ENCODE data around the gene FBRS. TPM values are rescaled to one million over a fixed set of nuclear protein-coding genes. Genes with fewer than 3 reads are reported as not detected.

FBRS gene
- total and polyA plus RNA-seq, 2 donors (not counting 3 experiments of a cell fraction or from before 2014, with no cell fraction given): 15.5 to 68.6 TPM

- CTCF ChIA-PET: interaction anchor here (1.5 kb wide), 1 partner anchor 20 kb away, joined by 8 read pairs; no protein-coding TSS in a partner anchor
- no TSS peak for BruUV-seq (replicated peaks)
- no peak for DNase-seq (ENCODE audit: low read depth, low spot score)
These were observed 16.9 kb downstream of the FBRS start for GRCh38 chr16:30675143-30675542.

DNA sequence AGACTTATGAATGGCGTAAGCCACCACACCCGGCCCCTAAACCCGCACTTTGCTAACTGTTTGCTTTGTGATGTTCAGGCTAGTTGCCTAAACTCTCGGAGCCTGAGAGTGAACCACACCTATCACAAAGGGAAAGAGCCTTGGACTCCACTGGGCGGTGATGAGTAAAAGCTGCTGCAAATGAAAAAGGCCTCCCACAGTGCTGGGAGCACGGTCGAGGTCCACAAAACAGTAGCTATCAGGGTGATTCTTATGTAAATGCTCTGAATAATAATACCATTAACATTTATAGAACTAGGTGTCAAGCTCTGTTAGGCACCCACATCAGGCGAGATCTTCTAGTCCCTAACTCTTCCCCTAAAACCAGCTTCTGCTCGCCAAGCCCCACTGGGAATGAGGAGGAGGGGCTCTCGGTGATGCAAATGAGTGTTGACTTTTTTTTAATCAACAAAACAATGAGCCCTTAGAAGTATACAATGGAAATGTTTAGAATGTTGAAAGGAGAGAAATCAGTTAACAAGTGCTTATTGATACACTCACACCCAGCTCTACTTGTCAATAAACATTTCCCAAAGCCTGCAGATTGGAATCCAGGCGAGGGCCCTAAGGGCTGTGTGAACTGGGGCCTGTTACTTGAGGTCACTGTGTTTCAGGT lies 19.8 kb downstream of the FBRS start:
- H3K4me3 ChIP-seq (replicated peaks in 1 of 3; ENCODE audit: insufficient read depth in 1 of 3, low read depth in 1 of 3, low read length in 3 of 3): no peak overlapping the region
- H4K20me1 ChIP-seq (replicated peaks; ENCODE audit: control insufficient read depth, extremely low read depth, insufficient read depth, low read length): no peaks in the 10 kb centered on the region
- no peak overlapping the region for H3K4me2 ChIP-seq (ENCODE audit: insufficient read depth, low read length)
- no peak overlapping the region for H3K27ac ChIP-seq (ENCODE audit: insufficient read depth, low read depth, low read length)
- H3K9ac ChIP-seq (replicated peaks; ENCODE audit: extremely low read depth, insufficient read depth, low read length): no peak overlapping the region
- H3K36me3 ChIP-seq (ENCODE audit: control insufficient read depth in 2 of 2, extremely low read depth in 1 of 2, insufficient read depth in 2 of 2, low read length in 2 of 2): no peaks in the 10 kb centered on the region
- no peak overlapping the region for H2AFZ ChIP-seq (ENCODE audit: low read depth, low read length)
- H3K9me3 ChIP-seq (replicated peaks; ENCODE audit: control insufficient read depth, insufficient read depth, low read length): no peaks in the 10 kb centered on the region
- H3K9me1 ChIP-seq (replicated peaks; ENCODE audit: control insufficient read depth, extremely low read depth, insufficient read depth, low read length): no peaks in the 10 kb centered on the region
- no peak for FAIRE-seq
- dilution Hi-C loops (cut with MboI; ENCODE audit: extremely low pct_ligation_motif_present, low sequenced_read_pairs): no loop called here
- no peaks in the 10 kb centered on the region for H3K4me1 ChIP-seq (ENCODE audit: control insufficient read depth, extremely low read depth, insufficient read depth, low read length)
- TF ChIP-seq POLR2AphosphoS5 (IDR thresholded peaks at IDR 0.05; ENCODE audit: insufficient read depth, low read depth, low read length) (no peak), MYC (IDR thresholded peaks at IDR 0.05; ENCODE audit: low read depth, low read length) (no peak), POLR2A (IDR thresholded peaks at IDR 0.05; ENCODE audit: low read depth, low read length) (no peak), FOS (IDR thresholded peaks at IDR 0.05; ENCODE audit: borderline replicate concordance, insufficient read depth, low read length) (no peak), EZH2 (IDR thresholded peaks at IDR 0.05; ENCODE audit: borderline replicate concordance, low read depth, low read length, severe bottlenecking) (no peak), JUN (IDR thresholded peaks at IDR 0.05; ENCODE audit: borderline replicate concordance, insufficient read depth, insufficient read length, low read depth) (no peak)
- TF ChIP-seq, protein P1, sequence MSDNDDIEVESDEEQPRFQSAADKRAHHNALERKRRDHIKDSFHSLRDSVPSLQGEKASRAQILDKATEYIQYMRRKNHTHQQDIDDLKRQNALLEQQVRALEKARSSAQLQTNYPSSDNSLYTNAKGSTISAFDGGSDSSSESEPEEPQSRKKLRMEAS (IDR thresholded peaks at IDR 0.05; ENCODE audit: insufficient read depth, insufficient read length): no peak
- POLR2A ChIA-PET: interaction anchor here (0.6 kb wide), 1 partner anchor 152 kb away, joined by 10 read pairs; no protein-coding TSS in a partner anchor
- intact Hi-C loops (cut with micrococcal nuclease): no loop called here
- no TSS peak for BruUV-seq (replicated peaks)
- DNase-seq (ENCODE audit: low read depth, low spot score): no peak
- H3K27me3 ChIP-seq (ENCODE audit: control insufficient read depth in 2 of 2, insufficient read depth in 2 of 2, low read length in 2 of 2): no peaks in the 10 kb centered on the region
- CTCF ChIA-PET: interaction anchor here (1.0 to 2.6 kb wide), 3 partner anchors 11 to 16 kb away, joined by 3 to 10 read pairs (median 3); no protein-coding TSS in a partner anchor
- no peaks in the 10 kb centered on the region for H3K79me2 ChIP-seq (ENCODE audit: control insufficient read depth, insufficient read depth, low read length)

More at GRCh38 chr16:30675143-30675542, 16.9 kb downstream of the FBRS start:
- Histone ChIP-seq H3K79me2 (ENCODE audit: control insufficient read depth, insufficient read depth, low read length) (no peaks in the 10 kb centered on the region), H3K9ac (replicated peaks; ENCODE audit: extremely low read depth, insufficient read depth, low read length) (no peak overlapping the region), H3K4me1 (ENCODE audit: control insufficient read depth, extremely low read depth, insufficient read depth, low read length) (no peaks in the 10 kb centered on the region), H4K20me1 (replicated peaks; ENCODE audit: control insufficient read depth, extremely low read depth, insufficient read depth, low read length) (no peaks in the 10 kb centered on the region), H3K9me1 (replicated peaks; ENCODE audit: control insufficient read depth, extremely low read depth, insufficient read depth, low read length) (no peaks in the 10 kb centered on the region), H3K4me2 (ENCODE audit: insufficient read depth, low read length) (no peak overlapping the region), H3K9me3 (replicated peaks; ENCODE audit: control insufficient read depth, insufficient read depth, low read length) (no peaks in the 10 kb centered on the region), H3K36me3 (ENCODE audit: control insufficient read depth in 2 of 2, extremely low read depth in 1 of 2, insufficient read depth in 2 of 2, low read length in 2 of 2) (peaks cover 0 to 3% of the 10 kb centered on the region in 2 experiments), H2AFZ (ENCODE audit: low read depth, low read length) (no peak overlapping the region), H3K4me3 (replicated peaks in 1 of 3; ENCODE audit: insufficient read depth in 1 of 3, low read depth in 1 of 3, low read length in 3 of 3) (no peak overlapping the region), H3K27ac (ENCODE audit: insufficient read depth, low read depth, low read length) (no peak overlapping the region), H3K27me3 (ENCODE audit: control insufficient read depth in 2 of 2, insufficient read depth in 2 of 2, low read length in 2 of 2) (no peaks in the 10 kb centered on the region)
- intact Hi-C loops (cut with micrococcal nuclease): no loop called here
- dilution Hi-C loops (cut with MboI; ENCODE audit: extremely low pct_ligation_motif_present, low sequenced_read_pairs): no loop called here
- FAIRE-seq: no peak
- TF ChIP-seq GATA2 (IDR thresholded peaks at IDR 0.05; ENCODE audit: insufficient read depth, insufficient read length, low read depth, low read length) (no peak), POLR2AphosphoS5 (IDR thresholded peaks at IDR 0.05; ENCODE audit: insufficient read depth, low read depth, low read length) (no peak)
- POLR2A ChIA-PET: no interaction called here

Measured in endothelial cell of umbilical vein (primary cell).